PC-9 (cell line): Measurements from ENCODE around the gene GSG1.

Source experiments
- EZH2 ChIP-seq: fragments of 200-600 bp; sonication (generic); IDR thresholded peaks from 2 replicates; pipeline ENCODE4 v1.8.0; 2017; ENCODE audit warnings: antibody characterized with exemption, low read depth
- TF ChIP-seq, protein P1 (sequence below): fragments of 200-600 bp; sonication (generic); conservative IDR thresholded peaks from 2 replicates; pipeline ENCODE4 v1.6.1; 2017; ENCODE audit warnings: mixed run types, antibody characterized with exemption, mild to moderate bottlenecking, moderate library complexity

DNA sequence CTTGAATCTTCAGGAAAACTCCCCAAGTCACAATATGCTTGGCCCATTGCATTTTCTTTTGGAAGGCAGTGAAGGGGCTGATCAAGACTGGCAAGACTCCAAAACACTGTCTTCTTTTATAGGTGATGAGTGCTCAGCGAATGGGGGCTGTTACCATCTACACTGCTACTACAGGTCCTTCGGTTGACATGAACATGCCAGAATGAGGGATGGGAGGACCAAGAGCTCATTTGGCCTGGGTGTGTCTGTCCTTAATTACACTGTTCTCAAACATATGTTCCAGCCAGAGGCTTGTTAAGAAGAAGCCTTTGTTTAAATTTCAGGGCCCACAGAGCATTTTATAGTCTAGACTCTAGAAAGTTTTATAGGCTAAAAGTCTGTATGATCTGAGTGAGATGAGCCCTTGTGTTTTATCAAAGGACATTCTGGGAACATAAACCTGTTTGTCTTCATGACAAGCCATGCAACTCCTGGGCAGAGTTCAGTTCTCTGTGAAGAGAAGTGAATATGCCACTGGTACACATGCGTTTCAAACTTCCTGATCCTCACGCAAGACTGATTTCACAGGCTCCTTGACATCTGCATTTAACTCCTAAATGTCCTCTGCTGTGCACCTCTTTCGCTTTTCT, 64.0 kb downstream of the GSG1 start:
- TF ChIP-seq, protein P1, sequence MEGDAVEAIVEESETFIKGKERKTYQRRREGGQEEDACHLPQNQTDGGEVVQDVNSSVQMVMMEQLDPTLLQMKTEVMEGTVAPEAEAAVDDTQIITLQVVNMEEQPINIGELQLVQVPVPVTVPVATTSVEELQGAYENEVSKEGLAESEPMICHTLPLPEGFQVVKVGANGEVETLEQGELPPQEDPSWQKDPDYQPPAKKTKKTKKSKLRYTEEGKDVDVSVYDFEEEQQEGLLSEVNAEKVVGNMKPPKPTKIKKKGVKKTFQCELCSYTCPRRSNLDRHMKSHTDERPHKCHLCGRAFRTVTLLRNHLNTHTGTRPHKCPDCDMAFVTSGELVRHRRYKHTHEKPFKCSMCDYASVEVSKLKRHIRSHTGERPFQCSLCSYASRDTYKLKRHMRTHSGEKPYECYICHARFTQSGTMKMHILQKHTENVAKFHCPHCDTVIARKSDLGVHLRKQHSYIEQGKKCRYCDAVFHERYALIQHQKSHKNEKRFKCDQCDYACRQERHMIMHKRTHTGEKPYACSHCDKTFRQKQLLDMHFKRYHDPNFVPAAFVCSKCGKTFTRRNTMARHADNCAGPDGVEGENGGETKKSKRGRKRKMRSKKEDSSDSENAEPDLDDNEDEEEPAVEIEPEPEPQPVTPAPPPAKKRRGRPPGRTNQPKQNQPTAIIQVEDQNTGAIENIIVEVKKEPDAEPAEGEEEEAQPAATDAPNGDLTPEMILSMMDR, result no peak
- no peak for TF ChIP-seq EZH2
